GM23338 (cell line): Measurements from ENCODE around the gene CYB5R3. TPM values are rescaled to one million over a fixed set of nuclear protein-coding genes. Genes with fewer than 3 reads are reported as not detected.

Source experiments
- ATAC-seq: fragments of 200-7000 bp; cut with Tn5 transposase; 3 replicates; pipeline ENCODE4 v1.9.1; 2020
- DNase-seq: peaks from one replicate; pipeline ENCODE4 v3.0.0-alpha.2; 2015; ENCODE audit warnings: low spot score
- H2AFZ ChIP-seq: fragments of 200-600 bp; sonication (generic); 2 replicates; pipeline ENCODE4 v1.8.0; 2016; ENCODE audit warnings: antibody characterized with exemption, mild to moderate bottlenecking, moderate library complexity
- H3F3A ChIP-seq: fragments of 200-600 bp; sonication (generic); replicated peaks from 2 replicates; pipeline ENCODE4 v1.8.0; 2017; ENCODE audit warnings: antibody characterized with exemption, mixed run types, low read depth
- H3K27ac ChIP-seq: fragments of 200-600 bp; sonication (generic); 2 replicates; pipeline ENCODE4 v1.6.1; 2016; ENCODE audit warnings: low read depth
- H3K27me3 ChIP-seq: fragments of 200-600 bp; sonication (generic); 2 replicates; pipeline ENCODE4 v1.8.0; 2016; ENCODE audit warnings: mild to moderate bottlenecking, mixed run types, moderate library complexity; ENCODE audit not compliant: insufficient read depth
- H3K36me3 ChIP-seq: fragments of 200-600 bp; sonication (generic); 2 replicates; pipeline ENCODE4 v1.8.0; 2016; ENCODE audit warnings: mild to moderate bottlenecking; ENCODE audit not compliant: insufficient read depth
- H3K4me1 ChIP-seq: fragments of 200-600 bp; sonication (generic); 2 replicates; pipeline ENCODE4 v1.8.0; 2016; ENCODE audit warnings: mild to moderate bottlenecking, moderate library complexity; ENCODE audit not compliant: insufficient read depth
- H3K4me2 ChIP-seq: fragments of 200-600 bp; sonication (generic); 2 replicates; pipeline ENCODE4 v1.7.1; 2017; ENCODE audit warnings: mixed run types
- H3K4me3 ChIP-seq: fragments of 200-600 bp; sonication (generic); 2 replicates; pipeline ENCODE4 v1.6.1; 2016; ENCODE audit warnings: mixed run types
- H3K79me2 ChIP-seq: fragments of 200-600 bp; sonication (generic); replicated peaks from 2 replicates; pipeline ENCODE4 v1.8.0; 2017; ENCODE audit warnings: mild to moderate bottlenecking; ENCODE audit not compliant: insufficient read depth
- H3K9me2 ChIP-seq: fragments of 200-600 bp; sonication (generic); 2 replicates; pipeline ENCODE4 v1.8.0; 2017; ENCODE audit not compliant: insufficient read depth
- H4K20me1 ChIP-seq: fragments of 200-600 bp; sonication (generic); replicated peaks from 2 replicates; pipeline ENCODE4 v1.8.0; 2017; ENCODE audit warnings: mild to moderate bottlenecking; ENCODE audit not compliant: insufficient read depth
- H3K27ac Mint-ChIP-seq: 2 replicates; pipeline ENCODE4 v1.8.0; 2020; ENCODE audit warnings: inconsistent platforms, mild to moderate bottlenecking, moderate library complexity, mixed read lengths
- H3K27me3 Mint-ChIP-seq: 3 replicates; pipeline ENCODE4 v1.8.0; 2022; ENCODE audit warnings: low read depth, mild to moderate bottlenecking, moderate library complexity, mixed read lengths, inconsistent platforms; ENCODE audit not compliant: insufficient read depth, poor library complexity
- H3K36me3 Mint-ChIP-seq: 3 replicates; pipeline ENCODE4 v1.8.0; 2021; ENCODE audit warnings: low read depth, mild to moderate bottlenecking, inconsistent platforms, moderate library complexity, mixed read lengths
- H3K4me1 Mint-ChIP-seq: 3 replicates; pipeline ENCODE4 v1.8.0; 2020; ENCODE audit warnings: mild to moderate bottlenecking, inconsistent platforms, mixed read lengths
- H3K4me3 Mint-ChIP-seq: 3 replicates; pipeline ENCODE4 v1.8.0; 2021; ENCODE audit warnings: moderate library complexity, mild to moderate bottlenecking, inconsistent platforms, mixed read lengths
- H3K9me3 Mint-ChIP-seq: 3 replicates; pipeline ENCODE4 v1.8.0; 2020; ENCODE audit warnings: moderate library complexity, mild to moderate bottlenecking, inconsistent platforms, mixed read lengths
- CTCF ChIP-seq, 2 experiments: fragments of 200-600 bp in 1 of 2; sonication (generic) in 1 of 2; conservative IDR thresholded peaks; 2 replicates each; pipeline versions ENCODE4 v1.5.1 to v1.6.1; 2016 to 2017; ENCODE audit warnings: antibody characterized with exemption in 2 of 2, low read depth in 2 of 2, mild to moderate bottlenecking in 2 of 2, moderate library complexity in 1 of 2
- EZH2 ChIP-seq: fragments of 200-600 bp; sonication (generic); IDR thresholded peaks from one replicate; pipeline ENCODE4 v1.8.0; 2017; ENCODE audit warnings: antibody characterized with exemption, mild to moderate bottlenecking, low read depth; ENCODE audit not compliant: unreplicated experiment
- POLR2AphosphoS5 ChIP-seq: IDR thresholded peaks from 2 replicates; pipeline ENCODE4 v1.6.1; 2016; ENCODE audit warnings: antibody characterized with exemption, low read depth
- ZNF331 ChIP-seq: fragments of 250-450 bp; sonication (Bioruptor Pico); IDR thresholded peaks from 2 replicates; pipeline ENCODE4 v1.5.0; 2020; ENCODE audit warnings: low read depth, mild to moderate bottlenecking, moderate library complexity
- ZNF462 ChIP-seq: fragments of 250-450 bp; sonication (Bioruptor Pico); IDR thresholded peaks from 2 replicates; pipeline ENCODE4 v1.5.0; 2020; ENCODE audit warnings: mild to moderate bottlenecking, moderate library complexity
- polyA plus RNA-seq: library from polyadenylated mRNA; unstranded; fragments of >200 nt; fragmentation: Nextera tagmentation; extraction: Ambion mirVana; gene quantifications from 2 replicates; pipeline ENCODE4 v1.2.1, GENCODE V29; 2016
- total RNA-seq: library from RNA; depleted of rRNA; stranded (reverse); fragments of >200 nt; shearing (Covaris generic); gene quantifications from 2 replicates; pipeline ENCODE4 v1.2.3, GENCODE V29; 2014
- TF ChIP-seq, protein P1 (sequence below): IDR thresholded peaks from one replicate; pipeline ENCODE4 v1.6.1; 2018; ENCODE audit warnings: antibody characterized with exemption; ENCODE audit not compliant: unreplicated experiment

CYB5R3 gene
- total and polyA plus RNA-seq, 2 experiments from 2014 or later: 76.2 to 76.9 TPM

DNA sequence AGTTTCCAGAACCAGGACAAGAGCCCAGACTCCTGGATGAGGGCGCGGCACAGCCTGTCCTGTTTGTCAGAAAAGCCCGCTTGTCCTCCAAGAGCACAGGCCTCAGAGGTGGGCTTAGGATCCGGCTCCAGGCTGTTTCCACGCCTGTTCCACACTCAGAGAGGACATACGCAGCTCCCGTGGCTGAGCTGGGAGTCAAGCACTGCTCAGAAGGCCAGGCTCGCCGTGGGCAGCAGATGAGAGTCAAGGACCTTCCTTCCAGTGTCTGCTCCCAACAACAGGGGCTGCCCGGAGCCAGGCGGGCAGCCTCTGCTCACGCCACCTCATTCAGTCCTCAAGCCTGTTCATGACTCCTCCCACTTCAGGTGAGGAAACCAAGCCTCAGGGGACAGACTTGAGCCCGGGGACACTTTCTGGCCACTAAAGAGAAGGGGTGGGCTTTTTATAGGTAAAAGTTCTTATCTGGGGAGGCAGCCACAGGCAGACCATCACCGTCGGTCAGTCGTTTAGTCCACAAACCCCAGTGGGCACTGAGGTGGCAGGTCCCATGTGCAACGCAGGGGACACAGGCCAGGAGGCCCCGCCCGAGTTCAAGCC, 3.8 kb downstream of the CYB5R3 start:
- H3K4me3 Mint-ChIP-seq: no peak overlapping the region
- H2AFZ ChIP-seq: no peak overlapping the region
- no peaks in the 10 kb centered on the region for H3K36me3 Mint-ChIP-seq
- peaks cover 25% of the 10 kb centered on the region for H3K4me1 Mint-ChIP-seq
- H3K27ac Mint-ChIP-seq: peak overlapping the region; percentile 84; the same call in 1 of the 2 replicates
- H3K4me3 ChIP-seq: no peak overlapping the region
- no peaks in the 10 kb centered on the region for H3F3A ChIP-seq
- H3K27me3 Mint-ChIP-seq: peaks cover 25% of the 10 kb centered on the region
- H3K9me3 Mint-ChIP-seq: no peaks in the 10 kb centered on the region
- H3K27ac ChIP-seq: peak overlapping the region; percentile 69; the same call in 1 of the 2 replicates
- H4K20me1 ChIP-seq: peaks cover 9% of the 10 kb centered on the region
- no peaks in the 10 kb centered on the region for H3K36me3 ChIP-seq
- ATAC-seq (no peak), DNase-seq (no peak)
- H3K27me3 ChIP-seq: no peaks in the 10 kb centered on the region
- no peak overlapping the region for H3K4me2 ChIP-seq
- peaks cover 13% of the 10 kb centered on the region for H3K4me1 ChIP-seq
- no peaks in the 10 kb centered on the region for H3K9me2 ChIP-seq
- no peak for TF ChIP-seq POLR2AphosphoS5
- TF ChIP-seq EZH2: no peak
- TF ChIP-seq ZNF331 (CRISPR knock-in tag): no peak
- TF ChIP-seq, protein P1, sequence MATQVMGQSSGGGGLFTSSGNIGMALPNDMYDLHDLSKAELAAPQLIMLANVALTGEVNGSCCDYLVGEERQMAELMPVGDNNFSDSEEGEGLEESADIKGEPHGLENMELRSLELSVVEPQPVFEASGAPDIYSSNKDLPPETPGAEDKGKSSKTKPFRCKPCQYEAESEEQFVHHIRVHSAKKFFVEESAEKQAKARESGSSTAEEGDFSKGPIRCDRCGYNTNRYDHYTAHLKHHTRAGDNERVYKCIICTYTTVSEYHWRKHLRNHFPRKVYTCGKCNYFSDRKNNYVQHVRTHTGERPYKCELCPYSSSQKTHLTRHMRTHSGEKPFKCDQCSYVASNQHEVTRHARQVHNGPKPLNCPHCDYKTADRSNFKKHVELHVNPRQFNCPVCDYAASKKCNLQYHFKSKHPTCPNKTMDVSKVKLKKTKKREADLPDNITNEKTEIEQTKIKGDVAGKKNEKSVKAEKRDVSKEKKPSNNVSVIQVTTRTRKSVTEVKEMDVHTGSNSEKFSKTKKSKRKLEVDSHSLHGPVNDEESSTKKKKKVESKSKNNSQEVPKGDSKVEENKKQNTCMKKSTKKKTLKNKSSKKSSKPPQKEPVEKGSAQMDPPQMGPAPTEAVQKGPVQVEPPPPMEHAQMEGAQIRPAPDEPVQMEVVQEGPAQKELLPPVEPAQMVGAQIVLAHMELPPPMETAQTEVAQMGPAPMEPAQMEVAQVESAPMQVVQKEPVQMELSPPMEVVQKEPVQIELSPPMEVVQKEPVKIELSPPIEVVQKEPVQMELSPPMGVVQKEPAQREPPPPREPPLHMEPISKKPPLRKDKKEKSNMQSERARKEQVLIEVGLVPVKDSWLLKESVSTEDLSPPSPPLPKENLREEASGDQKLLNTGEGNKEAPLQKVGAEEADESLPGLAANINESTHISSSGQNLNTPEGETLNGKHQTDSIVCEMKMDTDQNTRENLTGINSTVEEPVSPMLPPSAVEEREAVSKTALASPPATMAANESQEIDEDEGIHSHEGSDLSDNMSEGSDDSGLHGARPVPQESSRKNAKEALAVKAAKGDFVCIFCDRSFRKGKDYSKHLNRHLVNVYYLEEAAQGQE: no peak
- no peak for TF ChIP-seq CTCF (conservative IDR thresholded peaks at IDR 0.05; ENCODE audit: low read depth in 2 of 2)
- no peak for TF ChIP-seq ZNF462 (CRISPR knock-in tag)
- H3K79me2 ChIP-seq: peaks cover 46% of the 10 kb centered on the region
